Measurements from ENCODE around the gene ADRA2B.

- TF ChIP-seq POLR2A (IDR thresholded peaks at IDR 0.05) = no peak
- no peak for TF ChIP-seq CTCF (IDR thresholded peaks at IDR 0.05)
- no peak for TF ChIP-seq POLR2AphosphoS5 (IDR thresholded peaks at IDR 0.05)
- no peak for TF ChIP-seq EP300 (IDR thresholded peaks at IDR 0.05)
Measured at GRCh38 chr2:96090196-96090926, 26.0 kb downstream of the ADRA2B start.

All from stomach (tissue), 4 donors.